AG04450 (cell line): ENCODE measurements around the gene SLC17A1. TPM values are rescaled to one million over a fixed set of nuclear protein-coding genes. Genes with fewer than 3 reads are reported as not detected.

Experiments used
- CTCF ChIA-PET: fragments of 300-600, 350-600 bp; formaldehyde crosslinking; extraction: SDS; loops from one replicate; lab custom pipeline; 2022; ENCODE audit warnings: antibody characterized with exemption, inconsistent platforms; lab: Charles Lee
- POLR2A ChIA-PET: fragments of 350-600 bp; formaldehyde crosslinking; extraction: SDS; loops from one replicate; lab custom pipeline; 2021; ENCODE audit warnings: antibody characterized with exemption, inconsistent platforms; lab: Yijun Ruan, JAX
- DNase-seq: peaks from one replicate; pipeline ENCODE4 v3.0.0-alpha.2; 2011; ENCODE audit warnings: low read depth, low spot score
- H3K27ac ChIP-seq: one replicate; pipeline ENCODE4 v1.5.1; 2012; ENCODE audit warnings: low read depth, low read length, control low read depth
- H3K27me3 ChIP-seq: one replicate; pipeline ENCODE4 v1.6.0; 2012; ENCODE audit warnings: low read length; ENCODE audit not compliant: control insufficient read depth, insufficient read depth
- H3K4me3 ChIP-seq: 2 replicates; pipeline ENCODE4 v1.5.1; 2011; ENCODE audit warnings: mild to moderate bottlenecking, low read depth, low read length, control low read depth
- H3K9me3 ChIP-seq: 2 replicates; pipeline ENCODE4 v1.5.1; 2012; ENCODE audit warnings: low read length; ENCODE audit not compliant: control insufficient read depth, insufficient read depth
- CTCF ChIP-seq: IDR thresholded peaks from 2 replicates; pipeline ENCODE4 v1.5.1; 2011; ENCODE audit warnings: low read depth, low read length, control low read depth, inconsistent platforms
- polyA plus RNA-seq: library from polyadenylated mRNA; depleted of rRNA; stranded (reverse); fragments of >200 nt; gene quantifications from 2 replicates; pipeline ENCODE4 v1.2.3, GENCODE V29; 2011

The SLC17A1 gene
- polyA plus RNA-seq, 1 experiment: not detected

DNA sequence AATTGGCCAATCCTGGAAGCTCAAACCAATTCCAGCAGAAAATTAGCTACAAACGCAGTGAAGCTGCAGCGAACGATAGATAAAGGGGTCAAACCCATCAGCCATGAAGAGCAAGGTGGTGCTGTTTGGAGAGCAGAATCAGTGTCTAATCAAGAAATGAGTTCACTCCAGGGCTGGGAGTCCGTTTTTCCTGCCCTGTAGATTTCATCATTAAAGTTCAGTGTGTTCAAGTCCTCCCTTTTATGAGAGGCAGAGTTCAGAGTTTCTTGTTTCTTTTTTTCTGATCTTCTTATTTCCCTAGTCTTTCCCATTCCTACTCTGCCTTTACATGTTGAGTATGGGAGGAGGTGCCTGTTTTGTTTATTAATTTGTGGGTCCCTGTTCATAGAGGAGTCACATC lies 30.4 kb downstream of the SLC17A1 start:
- no peak for TF ChIP-seq CTCF
- H3K27ac ChIP-seq: no peak overlapping the region
- no peaks in the 10 kb centered on the region for H3K9me3 ChIP-seq
- ChIA-PET POLR2A (no interaction called here), CTCF (interaction anchor here (1.0 kb wide), 1 partner anchor 191 kb away, joined by 5 read pairs; no protein-coding TSS in a partner anchor)
- H3K27me3 ChIP-seq: no peaks in the 10 kb centered on the region
- no peak for DNase-seq
- no peak overlapping the region for H3K4me3 ChIP-seq

DNA sequence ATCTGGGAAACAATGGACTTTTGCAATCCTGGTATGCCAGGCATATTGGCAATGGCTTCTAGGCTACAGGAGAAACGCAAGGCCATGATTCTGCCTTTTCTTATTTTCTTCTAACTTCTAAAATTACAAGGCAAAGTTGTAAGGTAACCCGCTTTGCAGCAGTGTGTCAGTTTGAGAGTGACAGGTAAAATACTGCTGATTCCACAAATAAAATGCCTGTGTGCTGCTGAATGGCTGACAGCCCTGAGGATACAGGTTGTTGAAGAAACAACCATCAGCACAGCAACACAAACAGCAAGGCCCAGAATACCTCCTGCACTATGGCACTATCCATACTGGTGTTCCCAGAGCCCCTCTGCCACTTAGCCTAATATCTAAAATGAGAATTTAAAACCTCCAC lies 37.1 kb downstream of the SLC17A1 start:
- H3K27ac ChIP-seq: no peak overlapping the region
- TF ChIP-seq CTCF: no peak
- H3K27me3 ChIP-seq: no peaks in the 10 kb centered on the region
- CTCF ChIA-PET: no interaction called here
- no peaks in the 10 kb centered on the region for H3K9me3 ChIP-seq
- no peak for DNase-seq
- H3K4me3 ChIP-seq: no peak overlapping the region
- POLR2A ChIA-PET: no interaction called here

DNA sequence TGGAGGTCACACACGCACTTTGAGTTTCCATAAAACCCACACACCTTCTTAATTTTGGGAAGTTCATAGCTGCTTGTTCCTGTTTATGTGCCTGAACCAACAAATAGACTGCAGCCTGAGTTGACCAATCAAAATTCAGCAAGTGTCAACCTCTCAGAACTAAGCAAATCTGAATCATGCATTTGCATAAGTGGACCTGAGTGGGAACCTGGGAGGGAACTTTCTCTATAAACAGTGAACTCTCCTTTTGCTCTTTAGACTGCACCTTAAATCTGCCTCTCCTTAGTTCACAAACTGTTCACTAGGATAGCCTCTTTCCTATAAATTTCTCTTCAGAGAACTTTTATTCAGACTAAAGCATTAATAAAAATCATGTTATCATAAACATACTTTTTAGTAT lies 37.9 kb downstream of the SLC17A1 start:
- Histone ChIP-seq H3K27ac (no peak overlapping the region), H3K4me3 (no peak overlapping the region), H3K27me3 (no peaks in the 10 kb centered on the region), H3K9me3 (no peaks in the 10 kb centered on the region)
- POLR2A ChIA-PET: no interaction called here
- TF ChIP-seq CTCF: no peak
- CTCF ChIA-PET: no interaction called here
- no peak for DNase-seq

- no peak for DNase-seq
- CTCF ChIA-PET: interaction anchor here (0.6 kb wide), 1 partner anchor 1407 kb away, joined by 6 read pairs; no protein-coding TSS in a partner anchor
- H3K27me3 ChIP-seq: no peaks in the 10 kb centered on the region
- H3K9me3 ChIP-seq: no peaks in the 10 kb centered on the region
- no peak overlapping the region for H3K27ac ChIP-seq
- no peak for TF ChIP-seq CTCF
- no peak overlapping the region for H3K4me3 ChIP-seq
- POLR2A ChIA-PET: no interaction called here
These were observed 39.8 kb downstream of the SLC17A1 start for GRCh38 chr6:25792016-25792415.

GRCh38 chr6:25789475-25789874 lies 42.4 kb downstream of the SLC17A1 start:
- Histone ChIP-seq H3K9me3 (no peaks in the 10 kb centered on the region), H3K27ac (no peak overlapping the region), H3K4me3 (no peak overlapping the region), H3K27me3 (no peaks in the 10 kb centered on the region)
- TF ChIP-seq CTCF: no peak
- no peak for DNase-seq
- CTCF ChIA-PET: interaction anchor here (0.9 to 4.4 kb wide), 7 partner anchors 14 to 232 kb away, joined by 3 to 61 read pairs (median 4); no protein-coding TSS in a partner anchor
- POLR2A ChIA-PET: no interaction called here
